ENCODE data around the gene UFSP2.
"Not testable (repeated sequence)": the region's sequence is repeated elsewhere in the genome, so short reads cannot be mapped to it uniquely, and the experiment has no call there.

The UFSP2 gene

DNA sequence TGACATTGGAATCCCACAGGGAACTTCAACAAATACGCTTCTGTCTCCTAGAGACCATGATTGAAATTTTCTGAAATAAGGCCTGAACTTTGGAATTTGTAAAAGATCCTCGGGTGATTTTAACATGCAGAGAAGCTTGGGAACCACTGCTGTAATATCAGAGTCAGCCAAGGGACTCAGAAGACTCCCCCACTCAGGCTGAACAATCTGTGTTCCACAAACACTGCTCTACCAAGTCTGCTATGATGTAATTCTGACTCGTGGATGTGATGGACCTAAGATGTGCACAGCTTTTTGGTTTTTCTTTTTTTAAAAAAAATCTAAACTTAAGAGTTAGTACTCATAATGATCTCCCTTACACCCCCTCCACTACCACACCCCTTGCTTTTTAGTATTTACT lies 56.0 kb downstream of the UFSP2 start:
- Histone ChIP-seq H3K27ac (ENCODE audit: insufficient read depth in 1 of 2, low read depth in 1 of 2, low read length in 2 of 2, poor library complexity in 1 of 2, severe bottlenecking in 2 of 2) (no peak overlapping the region), H3K9me3 (ENCODE audit: control extremely low read depth in 1 of 5, control insufficient read depth in 4 of 5, insufficient read depth in 2 of 5, low read depth in 1 of 5, low read length in 4 of 5) (no peaks in the 10 kb centered on the region), H3K4me3 (ENCODE audit: control insufficient read depth in 1 of 7, extremely low read depth in 1 of 7, insufficient read depth in 4 of 7, low read depth in 2 of 7, low read length in 6 of 7) (no peak overlapping the region), H3K4me1 (ENCODE audit: control extremely low read depth in 1 of 4, control insufficient read depth in 4 of 4, insufficient read depth in 4 of 4, low read length in 3 of 4) (peaks cover 0 to 9% (median 0%) of the 10 kb centered on the region in 4 experiments), H3K36me3 (ENCODE audit: control insufficient read depth in 4 of 4, insufficient read depth in 4 of 4, low read length in 3 of 4) (no peaks in the 10 kb centered on the region), H3K27me3 (replicated peaks in 2 of 5; ENCODE audit: control insufficient read depth in 4 of 5, insufficient read depth in 5 of 5, low read length in 4 of 5) (peaks cover 0 to 6% (median 0%) of the 10 kb centered on the region in 5 experiments)
- DNase-seq, result no peak
- ChIA-PET POLR2A (no interaction called here), CTCF (interaction anchor here (1.3 kb wide), 1 partner anchor 10 kb away, joined by 3 read pairs; no protein-coding TSS in a partner anchor)
- 100% methylated on average over 2 of the region's 3 CpGs for WGBS (ENCODE audit: insufficient coverage)

DNA sequence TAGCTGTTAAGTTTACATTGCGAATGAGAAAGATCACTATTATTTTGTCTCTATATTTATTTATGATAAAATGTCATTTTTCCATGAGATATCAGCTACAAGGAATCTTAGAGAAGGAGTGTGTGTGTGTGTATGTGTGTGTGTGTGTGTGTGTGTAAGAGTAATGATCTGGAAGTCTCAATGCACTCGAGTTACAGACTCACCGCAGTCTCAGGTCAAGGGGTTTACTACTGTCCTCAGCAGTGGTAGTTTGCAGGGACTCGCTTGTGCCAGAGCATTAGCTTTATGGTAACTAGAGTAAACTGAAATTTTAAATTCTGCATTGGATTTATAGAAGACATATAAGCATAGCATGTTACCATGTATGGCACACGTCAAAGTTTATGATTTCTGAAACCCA lies 60.9 kb downstream of the UFSP2 start:
- Histone ChIP-seq H3K4me3 (ENCODE audit: control insufficient read depth in 1 of 7, extremely low read depth in 1 of 7, insufficient read depth in 4 of 7, low read depth in 2 of 7, low read length in 6 of 7) (no peak overlapping the region), H3K36me3 (ENCODE audit: control insufficient read depth in 4 of 4, insufficient read depth in 4 of 4, low read length in 3 of 4) (no peaks in the 10 kb centered on the region), H3K27ac (ENCODE audit: insufficient read depth in 1 of 2, low read depth in 1 of 2, low read length in 2 of 2, poor library complexity in 1 of 2, severe bottlenecking in 2 of 2) (no peak overlapping the region), H3K9me3 (ENCODE audit: control extremely low read depth in 1 of 5, control insufficient read depth in 4 of 5, insufficient read depth in 2 of 5, low read depth in 1 of 5, low read length in 4 of 5) (no peaks in the 10 kb centered on the region), H3K27me3 (replicated peaks in 2 of 5; ENCODE audit: control insufficient read depth in 4 of 5, insufficient read depth in 5 of 5, low read length in 4 of 5) (no peaks in the 10 kb centered on the region), H3K4me1 (ENCODE audit: control extremely low read depth in 1 of 4, control insufficient read depth in 4 of 4, insufficient read depth in 4 of 4, low read length in 3 of 4) (no peaks in the 10 kb centered on the region)
- whole genome bisulfite sequencing (ENCODE audit: insufficient coverage), result 100% methylated on average over 2 of the region's 5 CpGs
- no peak for DNase-seq
- ChIA-PET CTCF (no interaction called here), POLR2A (no interaction called here)

DNA sequence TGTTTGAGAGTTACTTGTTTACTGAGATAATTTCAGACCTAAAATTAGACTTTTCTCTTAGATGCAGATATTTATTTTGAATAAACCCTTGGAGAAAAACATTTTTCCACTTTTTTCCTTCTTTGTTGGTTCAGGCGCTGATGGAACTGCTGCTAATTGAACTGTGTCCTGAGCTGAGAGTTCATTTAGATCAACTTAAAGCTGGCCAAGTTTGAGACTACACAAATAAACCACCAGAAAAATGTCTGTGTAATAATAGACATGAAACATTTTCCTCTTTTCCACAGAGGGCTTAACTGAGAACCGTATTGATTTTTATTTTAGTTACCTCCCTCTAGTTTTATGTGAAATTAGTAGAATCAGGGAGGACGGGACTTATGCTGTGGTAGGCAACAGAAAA lies 62.5 kb downstream of the UFSP2 start:
- H3K4me3 ChIP-seq (ENCODE audit: control insufficient read depth in 1 of 7, extremely low read depth in 1 of 7, insufficient read depth in 4 of 7, low read depth in 2 of 7, low read length in 6 of 7), result no peak overlapping the region
- CTCF ChIA-PET, result no interaction called here
- no peaks in the 10 kb centered on the region for H3K27me3 ChIP-seq (replicated peaks in 2 of 5; ENCODE audit: control insufficient read depth in 4 of 5, insufficient read depth in 5 of 5, low read length in 4 of 5)
- no CpG with 5 or more reads among the region's 3 CpGs for WGBS (ENCODE audit: insufficient coverage)
- POLR2A ChIA-PET, result no interaction called here
- no peaks in the 10 kb centered on the region for H3K36me3 ChIP-seq (ENCODE audit: control insufficient read depth in 4 of 4, insufficient read depth in 4 of 4, low read length in 3 of 4)
- no peaks in the 10 kb centered on the region for H3K4me1 ChIP-seq (ENCODE audit: control extremely low read depth in 1 of 4, control insufficient read depth in 4 of 4, insufficient read depth in 4 of 4, low read length in 3 of 4)
- H3K9me3 ChIP-seq (ENCODE audit: control extremely low read depth in 1 of 5, control insufficient read depth in 4 of 5, insufficient read depth in 2 of 5, low read depth in 1 of 5, low read length in 4 of 5), result no peaks in the 10 kb centered on the region
- no peak for DNase-seq
- H3K27ac ChIP-seq (ENCODE audit: insufficient read depth in 1 of 2, low read depth in 1 of 2, low read length in 2 of 2, poor library complexity in 1 of 2, severe bottlenecking in 2 of 2), result no peak overlapping the region

DNA sequence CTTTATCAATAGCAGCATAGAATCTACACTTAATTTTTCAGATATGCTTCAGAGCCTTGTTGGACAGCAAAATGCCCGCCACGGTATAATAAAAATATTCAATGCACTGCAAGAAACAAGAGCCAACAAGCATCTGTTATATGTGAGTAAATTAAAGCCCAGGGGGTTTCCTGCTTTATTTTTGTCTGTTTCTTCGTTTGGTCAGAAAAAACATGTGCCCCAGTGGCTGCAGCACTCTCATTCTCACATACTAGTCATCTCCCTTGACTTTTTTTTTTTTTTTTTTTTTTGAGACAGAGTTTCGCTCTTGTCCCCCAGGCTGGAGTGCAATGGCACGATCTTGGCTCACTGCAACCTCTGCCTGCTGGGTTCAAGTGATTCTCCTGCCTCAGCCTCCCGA lies 63.2 kb downstream of the UFSP2 start:
- H3K4me1 ChIP-seq (ENCODE audit: control extremely low read depth in 1 of 4, control insufficient read depth in 4 of 4, insufficient read depth in 4 of 4, low read length in 3 of 4); H3K4me3 ChIP-seq (ENCODE audit: control insufficient read depth in 1 of 7, extremely low read depth in 1 of 7, insufficient read depth in 4 of 7, low read depth in 2 of 7, low read length in 6 of 7); DNase-seq; H3K27me3 ChIP-seq (replicated peaks in 2 of 5; ENCODE audit: control insufficient read depth in 4 of 5, insufficient read depth in 5 of 5, low read length in 4 of 5); CTCF ChIA-PET; POLR2A ChIA-PET; H3K36me3 ChIP-seq (ENCODE audit: control insufficient read depth in 4 of 4, insufficient read depth in 4 of 4, low read length in 3 of 4); H3K9me3 ChIP-seq (ENCODE audit: control extremely low read depth in 1 of 5, control insufficient read depth in 4 of 5, insufficient read depth in 2 of 5, low read depth in 1 of 5, low read length in 4 of 5); H3K27ac ChIP-seq (ENCODE audit: insufficient read depth in 1 of 2, low read depth in 1 of 2, low read length in 2 of 2, poor library complexity in 1 of 2, severe bottlenecking in 2 of 2): not testable (repeated sequence)
- WGBS (ENCODE audit: insufficient coverage), result no CpG with 5 or more reads among the region's 6 CpGs

DNA sequence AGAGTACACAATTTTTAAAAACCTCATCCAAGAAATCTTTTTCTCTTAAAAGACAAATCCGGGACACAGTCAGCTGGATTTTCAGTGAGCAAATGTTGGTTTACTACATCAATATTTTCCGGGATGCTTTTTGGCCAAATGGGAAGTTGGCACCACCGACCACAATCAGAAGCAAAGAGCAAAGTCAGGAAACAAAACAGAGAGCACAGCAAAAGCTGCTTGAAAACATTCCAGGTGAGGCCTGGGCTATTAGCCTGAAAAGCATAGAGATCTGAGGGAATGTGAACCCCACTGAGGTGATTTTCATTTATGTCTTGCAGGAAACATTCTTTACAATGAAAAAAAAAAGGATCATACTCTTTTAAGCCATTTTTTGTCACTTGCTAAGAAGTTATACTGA lies 63.9 kb downstream of the UFSP2 start:
- H3K4me3 ChIP-seq (ENCODE audit: control insufficient read depth in 1 of 7, extremely low read depth in 1 of 7, insufficient read depth in 4 of 7, low read depth in 2 of 7, low read length in 6 of 7), result no peak overlapping the region
- no peaks in the 10 kb centered on the region for H3K36me3 ChIP-seq (ENCODE audit: control insufficient read depth in 4 of 4, insufficient read depth in 4 of 4, low read length in 3 of 4)
- DNase-seq, result no peak
- no peaks in the 10 kb centered on the region for H3K9me3 ChIP-seq (ENCODE audit: control extremely low read depth in 1 of 5, control insufficient read depth in 4 of 5, insufficient read depth in 2 of 5, low read depth in 1 of 5, low read length in 4 of 5)
- H3K4me1 ChIP-seq (ENCODE audit: control extremely low read depth in 1 of 4, control insufficient read depth in 4 of 4, insufficient read depth in 4 of 4, low read length in 3 of 4), result no peaks in the 10 kb centered on the region
- POLR2A ChIA-PET, result no interaction called here
- CTCF ChIA-PET, result no interaction called here
- no peaks in the 10 kb centered on the region for H3K27me3 ChIP-seq (replicated peaks in 2 of 5; ENCODE audit: control insufficient read depth in 4 of 5, insufficient read depth in 5 of 5, low read length in 4 of 5)
- WGBS (ENCODE audit: insufficient coverage), result 93% methylated on average over 3 of the region's 3 CpGs
- H3K27ac ChIP-seq (ENCODE audit: insufficient read depth in 1 of 2, low read depth in 1 of 2, low read length in 2 of 2, poor library complexity in 1 of 2, severe bottlenecking in 2 of 2), result no peak overlapping the region

DNA sequence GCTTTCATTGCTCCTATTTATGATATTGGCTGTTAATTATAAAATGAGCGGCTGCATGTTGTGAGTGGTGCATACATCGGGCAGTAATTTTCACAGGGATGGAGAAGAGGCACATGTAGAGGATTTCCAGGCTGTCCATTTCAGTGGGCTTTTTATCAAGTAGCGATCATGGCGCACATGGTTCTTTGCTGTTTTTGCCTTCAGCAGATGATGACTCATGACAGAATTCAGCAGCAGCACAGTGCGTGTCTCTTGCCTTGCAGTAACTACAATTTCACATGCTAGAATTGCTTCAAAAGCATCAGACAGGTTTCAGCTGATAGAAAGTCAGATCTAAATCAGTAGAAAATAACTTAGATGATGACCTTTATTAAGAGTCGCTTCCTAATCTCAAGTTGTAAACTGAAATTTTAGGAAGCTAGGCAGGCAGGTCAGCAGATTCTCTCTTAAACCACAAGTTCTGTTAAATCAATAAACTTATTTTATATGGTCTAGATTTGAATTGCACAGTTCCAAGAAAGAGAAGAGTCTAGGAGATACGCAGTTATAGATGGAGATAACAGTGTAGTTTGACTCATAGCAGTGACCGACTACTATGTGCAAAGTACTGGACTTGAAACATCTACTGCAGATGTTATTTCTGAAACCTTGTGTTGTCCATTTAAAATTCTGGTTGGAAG lies 65.9 kb downstream of the UFSP2 start:
- POLR2A ChIA-PET, result no interaction called here
- WGBS (ENCODE audit: insufficient coverage), result 96% methylated on average over 7 of the region's 8 CpGs
- H3K36me3 ChIP-seq (ENCODE audit: control insufficient read depth in 4 of 4, insufficient read depth in 4 of 4, low read length in 3 of 4), result no peaks in the 10 kb centered on the region
- H3K27me3 ChIP-seq (replicated peaks in 2 of 5; ENCODE audit: control insufficient read depth in 4 of 5, insufficient read depth in 5 of 5, low read length in 4 of 5), result no peaks in the 10 kb centered on the region
- H3K4me3 ChIP-seq (ENCODE audit: control insufficient read depth in 1 of 7, extremely low read depth in 1 of 7, insufficient read depth in 4 of 7, low read depth in 2 of 7, low read length in 6 of 7), result no peak overlapping the region
- DNase-seq, result peak in 2 of 3 donors; percentile 5 to 9
- H3K9me3 ChIP-seq (ENCODE audit: control extremely low read depth in 1 of 5, control insufficient read depth in 4 of 5, insufficient read depth in 2 of 5, low read depth in 1 of 5, low read length in 4 of 5), result no peaks in the 10 kb centered on the region
- no peak overlapping the region for H3K27ac ChIP-seq (ENCODE audit: insufficient read depth in 1 of 2, low read depth in 1 of 2, low read length in 2 of 2, poor library complexity in 1 of 2, severe bottlenecking in 2 of 2)
- CTCF ChIA-PET, result no interaction called here
- H3K4me1 ChIP-seq (ENCODE audit: control extremely low read depth in 1 of 4, control insufficient read depth in 4 of 4, insufficient read depth in 4 of 4, low read length in 3 of 4), result no peaks in the 10 kb centered on the region

DNA sequence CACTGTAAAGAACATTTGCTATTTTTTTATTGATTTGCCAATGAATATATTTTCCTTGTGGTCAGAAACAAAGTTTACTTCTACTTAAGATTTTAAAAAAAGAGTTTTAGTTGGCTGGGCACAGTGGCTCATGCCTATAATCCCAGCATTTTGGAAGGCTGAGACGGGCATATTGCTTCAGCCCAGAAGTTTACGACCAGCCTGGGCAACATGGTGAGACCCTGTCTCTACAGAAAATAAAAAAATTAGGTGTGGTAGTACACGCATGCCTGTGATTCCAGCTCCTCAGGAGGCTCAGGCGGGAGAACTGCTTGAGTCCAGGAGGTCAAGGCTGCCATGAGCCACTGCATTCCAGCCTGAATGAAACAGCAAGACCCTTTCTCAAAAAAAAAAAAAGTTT lies 66.8 kb downstream of the UFSP2 start:
- H3K36me3 ChIP-seq (ENCODE audit: control insufficient read depth in 4 of 4, insufficient read depth in 4 of 4, low read length in 3 of 4), result no peaks in the 10 kb centered on the region
- H3K27me3 ChIP-seq (replicated peaks in 2 of 5; ENCODE audit: control insufficient read depth in 4 of 5, insufficient read depth in 5 of 5, low read length in 4 of 5), result no peaks in the 10 kb centered on the region
- WGBS (ENCODE audit: insufficient coverage), result 100% methylated on average over 2 of the region's 4 CpGs
- H3K4me1 ChIP-seq (ENCODE audit: control extremely low read depth in 1 of 4, control insufficient read depth in 4 of 4, insufficient read depth in 4 of 4, low read length in 3 of 4), result no peaks in the 10 kb centered on the region
- H3K27ac ChIP-seq (ENCODE audit: insufficient read depth in 1 of 2, low read depth in 1 of 2, low read length in 2 of 2, poor library complexity in 1 of 2, severe bottlenecking in 2 of 2), result no peak overlapping the region
- no peak for DNase-seq
- POLR2A ChIA-PET, result interaction anchor here (0.6 kb wide), 1 partner anchor 74 kb away, joined by 3 read pairs; no protein-coding TSS in a partner anchor
- no peak overlapping the region for H3K4me3 ChIP-seq (ENCODE audit: control insufficient read depth in 1 of 7, extremely low read depth in 1 of 7, insufficient read depth in 4 of 7, low read depth in 2 of 7, low read length in 6 of 7)
- CTCF ChIA-PET, result interaction anchor here (0.6 kb wide), 1 partner anchor 1270 kb away, joined by 3 read pairs; no protein-coding TSS in a partner anchor
- H3K9me3 ChIP-seq (ENCODE audit: control extremely low read depth in 1 of 5, control insufficient read depth in 4 of 5, insufficient read depth in 2 of 5, low read depth in 1 of 5, low read length in 4 of 5), result no peaks in the 10 kb centered on the region

Measured in common myeloid progenitor, CD34-positive (primary cell).